Measurements from ENCODE around the gene MEGF11.

DNA sequence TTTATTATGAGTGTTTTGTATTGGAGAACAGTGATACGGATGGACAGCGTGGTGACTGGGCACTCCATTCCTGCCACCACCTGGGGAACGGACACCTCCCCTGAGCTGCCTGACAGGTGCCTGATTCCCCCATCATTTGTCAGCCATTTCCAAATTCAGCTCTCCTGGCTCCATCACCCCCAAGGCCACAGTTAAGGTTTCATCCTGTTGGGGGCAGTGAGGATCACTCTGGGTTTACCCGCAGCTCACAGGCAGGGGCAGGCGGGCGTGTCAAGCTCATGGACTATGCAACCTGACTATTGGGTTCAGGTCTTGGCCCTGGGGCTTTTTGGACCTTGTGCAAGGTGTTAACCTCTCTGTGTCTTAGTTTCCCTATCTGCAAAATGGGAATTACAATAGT lies 307.9 kb downstream of the MEGF11 start:
- TF ChIP-seq, protein P1, sequence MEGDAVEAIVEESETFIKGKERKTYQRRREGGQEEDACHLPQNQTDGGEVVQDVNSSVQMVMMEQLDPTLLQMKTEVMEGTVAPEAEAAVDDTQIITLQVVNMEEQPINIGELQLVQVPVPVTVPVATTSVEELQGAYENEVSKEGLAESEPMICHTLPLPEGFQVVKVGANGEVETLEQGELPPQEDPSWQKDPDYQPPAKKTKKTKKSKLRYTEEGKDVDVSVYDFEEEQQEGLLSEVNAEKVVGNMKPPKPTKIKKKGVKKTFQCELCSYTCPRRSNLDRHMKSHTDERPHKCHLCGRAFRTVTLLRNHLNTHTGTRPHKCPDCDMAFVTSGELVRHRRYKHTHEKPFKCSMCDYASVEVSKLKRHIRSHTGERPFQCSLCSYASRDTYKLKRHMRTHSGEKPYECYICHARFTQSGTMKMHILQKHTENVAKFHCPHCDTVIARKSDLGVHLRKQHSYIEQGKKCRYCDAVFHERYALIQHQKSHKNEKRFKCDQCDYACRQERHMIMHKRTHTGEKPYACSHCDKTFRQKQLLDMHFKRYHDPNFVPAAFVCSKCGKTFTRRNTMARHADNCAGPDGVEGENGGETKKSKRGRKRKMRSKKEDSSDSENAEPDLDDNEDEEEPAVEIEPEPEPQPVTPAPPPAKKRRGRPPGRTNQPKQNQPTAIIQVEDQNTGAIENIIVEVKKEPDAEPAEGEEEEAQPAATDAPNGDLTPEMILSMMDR (conservative IDR thresholded peaks at IDR 0.05; ENCODE audit: low read length): peak; percentile 49
- no peak for TF ChIP-seq EZH2phosphoT487 (IDR thresholded peaks at IDR 0.05; ENCODE audit: borderline replicate concordance)
